Fibroblast of the aortic adventitia (primary cell): Measurements from ENCODE around the gene EXOC4. TPM values are rescaled to one million over a fixed set of nuclear protein-coding genes. Genes with fewer than 3 reads are reported as not detected.

Source experiments
- DNase-seq: peaks from one replicate; pipeline ENCODE4 v3.0.0-alpha.2; 2010; ENCODE audit warnings: low read depth
- H3K4me3 ChIP-seq: 2 replicates; pipeline ENCODE4 v1.5.1; 2011; ENCODE audit warnings: low read depth, mild to moderate bottlenecking, control low read depth, low read length, moderate library complexity
- total RNA-seq: library from RNA; depleted of rRNA; stranded (reverse); fragments of >200 nt; gene quantifications from 2 replicates; pipeline ENCODE4 v1.2.3, GENCODE V29; 2012; ENCODE audit warnings: low replicate concordance
- TF ChIP-seq, protein P1 (sequence below): IDR thresholded peaks from 2 replicates; pipeline ENCODE4 v1.5.1; 2011; ENCODE audit warnings: mild to moderate bottlenecking, low read length, control low read depth, inconsistent platforms; ENCODE audit not compliant: insufficient read depth

EXOC4 gene
- total RNA-seq, 1 donor = 105 TPM

DNA sequence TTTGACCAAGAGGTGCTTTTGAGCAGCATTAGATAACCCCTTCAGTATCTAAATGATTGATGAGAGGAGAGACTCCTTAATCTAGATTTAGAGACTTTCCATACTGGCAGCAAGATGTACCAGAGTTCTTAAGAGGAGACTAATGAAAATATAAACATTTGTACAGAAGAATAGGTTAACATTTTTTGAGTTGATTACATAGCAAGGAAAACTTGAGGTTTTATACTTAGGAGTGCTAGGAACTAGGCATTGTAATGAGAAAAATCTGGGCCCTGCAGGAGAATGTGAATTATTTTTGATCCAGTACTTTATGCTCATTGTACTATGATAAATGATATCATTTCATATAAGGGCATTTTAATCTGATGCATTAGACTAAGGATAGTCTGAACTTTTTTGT, 261.7 kb downstream of the EXOC4 start:
- TF ChIP-seq, protein P1, sequence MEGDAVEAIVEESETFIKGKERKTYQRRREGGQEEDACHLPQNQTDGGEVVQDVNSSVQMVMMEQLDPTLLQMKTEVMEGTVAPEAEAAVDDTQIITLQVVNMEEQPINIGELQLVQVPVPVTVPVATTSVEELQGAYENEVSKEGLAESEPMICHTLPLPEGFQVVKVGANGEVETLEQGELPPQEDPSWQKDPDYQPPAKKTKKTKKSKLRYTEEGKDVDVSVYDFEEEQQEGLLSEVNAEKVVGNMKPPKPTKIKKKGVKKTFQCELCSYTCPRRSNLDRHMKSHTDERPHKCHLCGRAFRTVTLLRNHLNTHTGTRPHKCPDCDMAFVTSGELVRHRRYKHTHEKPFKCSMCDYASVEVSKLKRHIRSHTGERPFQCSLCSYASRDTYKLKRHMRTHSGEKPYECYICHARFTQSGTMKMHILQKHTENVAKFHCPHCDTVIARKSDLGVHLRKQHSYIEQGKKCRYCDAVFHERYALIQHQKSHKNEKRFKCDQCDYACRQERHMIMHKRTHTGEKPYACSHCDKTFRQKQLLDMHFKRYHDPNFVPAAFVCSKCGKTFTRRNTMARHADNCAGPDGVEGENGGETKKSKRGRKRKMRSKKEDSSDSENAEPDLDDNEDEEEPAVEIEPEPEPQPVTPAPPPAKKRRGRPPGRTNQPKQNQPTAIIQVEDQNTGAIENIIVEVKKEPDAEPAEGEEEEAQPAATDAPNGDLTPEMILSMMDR = no peak
- no peak for DNase-seq
- H3K4me3 ChIP-seq = no peak overlapping the region

- no peak for DNase-seq
- H3K4me3 ChIP-seq = no peak overlapping the region
- TF ChIP-seq, protein P1 = no peak
Observed at GRCh38 chr7:133517766-133518165, 264.9 kb downstream of the EXOC4 start.

DNA sequence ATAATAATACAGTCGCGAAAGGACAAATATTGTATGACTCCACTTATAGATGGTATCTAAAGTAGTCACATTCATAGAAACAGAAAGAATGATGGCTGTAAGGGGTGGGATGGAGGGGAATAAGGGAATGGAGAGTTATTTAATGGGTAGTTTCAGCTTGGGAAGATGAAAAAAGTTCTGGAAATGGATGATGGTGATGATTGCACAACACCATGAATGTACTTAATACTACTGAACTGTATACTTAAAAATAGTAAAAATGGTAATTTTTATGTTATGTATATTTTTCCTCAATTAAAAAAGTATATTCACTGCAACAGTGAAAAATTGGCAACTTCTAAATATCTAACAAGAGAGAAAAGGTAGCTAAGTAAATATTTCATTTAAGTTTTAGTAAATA, 265.8 kb downstream of the EXOC4 start:
- TF ChIP-seq, protein P1 = no peak
- no peak overlapping the region for H3K4me3 ChIP-seq
- no peak for DNase-seq

DNA sequence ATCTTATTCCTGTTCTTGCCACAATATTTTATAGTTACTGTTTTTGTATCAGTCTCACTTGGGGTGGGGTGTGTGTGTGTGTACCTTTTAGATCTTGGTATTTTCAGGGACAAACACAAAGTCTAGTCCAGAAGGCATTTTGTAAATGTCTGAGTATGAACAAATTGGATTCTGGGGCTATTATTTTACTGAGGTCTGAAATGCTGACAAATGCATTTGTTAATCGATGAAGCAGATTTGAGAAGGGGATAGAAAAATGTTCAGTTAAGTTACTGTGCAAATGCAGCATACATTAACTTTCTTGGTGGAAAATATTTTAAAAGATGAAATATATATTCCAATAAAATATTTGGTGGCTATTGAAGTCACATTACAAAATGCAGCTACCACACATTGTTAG, 267.4 kb downstream of the EXOC4 start:
- H3K4me3 ChIP-seq = no peak overlapping the region
- TF ChIP-seq, protein P1 = no peak
- no peak for DNase-seq

GRCh38 chr7:133522501-133522900, 269.6 kb downstream of the EXOC4 start:
- TF ChIP-seq, protein P1 = no peak
- no peak overlapping the region for H3K4me3 ChIP-seq
- no peak for DNase-seq

GRCh38 chr7:133528796-133529195, 275.9 kb downstream of the EXOC4 start:
- TF ChIP-seq, protein P1 = no peak
- H3K4me3 ChIP-seq = no peak overlapping the region
- DNase-seq = no peak

GRCh38 chr7:133529861-133530260, 277.0 kb downstream of the EXOC4 start:
- no peak overlapping the region for H3K4me3 ChIP-seq
- DNase-seq = no peak
- TF ChIP-seq, protein P1 = no peak
